Sigmoid colon (tissue), 7 donors: ENCODE measurements around the gene MYO18B. TPM values are rescaled to one million over a fixed set of nuclear protein-coding genes. Genes with fewer than 3 reads are reported as not detected.

Source experiments
- DNase-seq: peaks from one replicate; pipeline ENCODE4 v3.0.0-alpha.2; 2019
- H3K27ac ChIP-seq, 4 donors: fragments of 200-600 bp; sonication (generic); one replicate each; pipeline ENCODE4 v1.5.1; 2016 to 2019; ENCODE audit warnings: mild to moderate bottlenecking in 1 of 4
- H3K27me3 ChIP-seq, 3 donors: fragments of 200-600 bp; sonication (generic); one replicate each; pipeline ENCODE4 v1.5.1; 2019; ENCODE audit warnings: mild to moderate bottlenecking in 1 of 3
- H3K36me3 ChIP-seq, 4 donors: fragments of 200-600 bp; sonication (generic); one replicate each; pipeline ENCODE4 v1.5.1; 2016 to 2019
- H3K4me1 ChIP-seq, 4 donors: fragments of 200-600 bp; sonication (generic); one replicate each; pipeline ENCODE4 v1.5.1; 2017 to 2019
- H3K4me3 ChIP-seq, 4 donors: fragments of 200-600 bp; sonication (generic); one replicate each; pipeline ENCODE4 v1.5.1; 2017 to 2019; ENCODE audit warnings: mild to moderate bottlenecking in 2 of 4, moderate library complexity in 1 of 4
- H3K9me3 ChIP-seq, 4 donors: fragments of 200-600 bp in 3 of 4; sonication (generic) in 3 of 4; one replicate each; pipeline versions ENCODE4 v1.5.1 to v1.6.1; 2013 to 2019
- EP300 ChIP-seq, 4 donors: sonication (generic); formaldehyde crosslinking; IDR thresholded peaks; one replicate each; pipeline ENCODE4 v1.6.1; 2017; ENCODE audit warnings: antibody characterized with exemption in 4 of 4
- POLR2A ChIP-seq, 2 donors: fragments of 450-650 bp; IDR thresholded peaks; one replicate each; pipeline ENCODE4 v1.6.1; 2016; ENCODE audit warnings: antibody characterized with exemption in 2 of 2, mild to moderate bottlenecking in 2 of 2, moderate library complexity in 2 of 2
- POLR2AphosphoS5 ChIP-seq, 4 donors: sonication (generic); formaldehyde crosslinking; IDR thresholded peaks; one replicate each; pipeline ENCODE4 v1.6.1; 2017; ENCODE audit warnings: antibody characterized with exemption in 4 of 4
- WGBS, 2 donors: extraction: QIAGEN DNeasy Blood & Tissue Kit; methylation state at CpG; one replicate each; pipeline ENCODE4 v1.1.7; 2013; 5-methylcytosine and 5-hydroxymethylcytosine counted together
- intact Hi-C: fragments of 100-400 bp; cut with DNase I; formaldehyde crosslinking; loops from one replicate; pipeline ENCODE4 v1.15.1; 2023
- polyA plus RNA-seq, 3 donors: library from polyadenylated mRNA; stranded (reverse); fragments of 200-250 nt; gene quantifications; one replicate each; pipeline ENCODE4 v1.2.3, GENCODE V29; 2013
- total RNA-seq, 4 donors: library from RNA; depleted of rRNA; stranded (reverse); fragments of >200 nt; gene quantifications; one replicate each; pipeline ENCODE4 v1.1.0, GENCODE V29; 2016
- TF ChIP-seq, protein P1 (sequence below), 4 experiments: fragments of 450-650 bp in 3 of 4; fragments of 200-600 bp in 1 of 4; IDR thresholded peaks; one replicate each; pipeline ENCODE4 v1.5.1; 2016 to 2019; ENCODE audit warnings: antibody characterized with exemption in 4 of 4, mild to moderate bottlenecking in 3 of 4, moderate library complexity in 2 of 4
- donor health status: healthy with polysubstance abuse.
- donor health status: Bipolar disorder and iron deficiency.
- donor health status: healthy.

MYO18B gene
- total and polyA plus RNA-seq, 7 donors, result under 0.01 to 0.60 (median 0.30) TPM; not detected in 3

DNA sequence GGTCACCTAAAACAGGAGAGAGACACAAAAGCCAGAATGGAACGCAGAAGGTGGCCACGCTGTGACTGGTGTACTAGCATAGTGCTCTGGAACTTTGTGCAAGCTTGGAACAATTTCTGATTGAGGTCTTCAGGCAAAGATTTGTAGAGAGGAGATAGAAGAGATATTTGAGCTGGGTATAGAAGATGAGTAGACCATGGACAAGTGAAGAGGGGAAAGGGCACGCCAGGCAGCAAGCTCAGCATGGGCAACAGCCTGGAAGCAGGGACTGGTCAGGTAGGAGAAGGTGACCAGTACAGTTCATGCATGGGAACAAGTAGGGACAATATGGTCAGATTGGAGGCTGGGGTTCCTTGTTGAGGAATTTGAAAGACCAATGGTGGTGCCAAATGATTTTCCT, 24.4 kb downstream of the MYO18B start:
- peaks cover 0 to 12% (median 4%) of the 10 kb centered on the region in 4 donors for H3K9me3 ChIP-seq
- H3K27ac ChIP-seq, result no peak overlapping the region
- 91 to 93% methylated on average over 3 of the region's 3 CpGs for WGBS, 2 donors
- intact Hi-C loops, result no loop called here
- H3K4me1 ChIP-seq, result no peaks in the 10 kb centered on the region
- H3K4me3 ChIP-seq, result no peak overlapping the region
- no peaks in the 10 kb centered on the region for H3K36me3 ChIP-seq
- H3K27me3 ChIP-seq, result no peaks in the 10 kb centered on the region
- TF ChIP-seq POLR2AphosphoS5 (IDR thresholded peaks at IDR 0.05), result no peak
- TF ChIP-seq POLR2A (IDR thresholded peaks at IDR 0.05), result no peak
- no peak for TF ChIP-seq EP300 (IDR thresholded peaks at IDR 0.05)
- TF ChIP-seq, protein P1, sequence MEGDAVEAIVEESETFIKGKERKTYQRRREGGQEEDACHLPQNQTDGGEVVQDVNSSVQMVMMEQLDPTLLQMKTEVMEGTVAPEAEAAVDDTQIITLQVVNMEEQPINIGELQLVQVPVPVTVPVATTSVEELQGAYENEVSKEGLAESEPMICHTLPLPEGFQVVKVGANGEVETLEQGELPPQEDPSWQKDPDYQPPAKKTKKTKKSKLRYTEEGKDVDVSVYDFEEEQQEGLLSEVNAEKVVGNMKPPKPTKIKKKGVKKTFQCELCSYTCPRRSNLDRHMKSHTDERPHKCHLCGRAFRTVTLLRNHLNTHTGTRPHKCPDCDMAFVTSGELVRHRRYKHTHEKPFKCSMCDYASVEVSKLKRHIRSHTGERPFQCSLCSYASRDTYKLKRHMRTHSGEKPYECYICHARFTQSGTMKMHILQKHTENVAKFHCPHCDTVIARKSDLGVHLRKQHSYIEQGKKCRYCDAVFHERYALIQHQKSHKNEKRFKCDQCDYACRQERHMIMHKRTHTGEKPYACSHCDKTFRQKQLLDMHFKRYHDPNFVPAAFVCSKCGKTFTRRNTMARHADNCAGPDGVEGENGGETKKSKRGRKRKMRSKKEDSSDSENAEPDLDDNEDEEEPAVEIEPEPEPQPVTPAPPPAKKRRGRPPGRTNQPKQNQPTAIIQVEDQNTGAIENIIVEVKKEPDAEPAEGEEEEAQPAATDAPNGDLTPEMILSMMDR (IDR thresholded peaks at IDR 0.05), result no peak
- no peak for DNase-seq

DNA sequence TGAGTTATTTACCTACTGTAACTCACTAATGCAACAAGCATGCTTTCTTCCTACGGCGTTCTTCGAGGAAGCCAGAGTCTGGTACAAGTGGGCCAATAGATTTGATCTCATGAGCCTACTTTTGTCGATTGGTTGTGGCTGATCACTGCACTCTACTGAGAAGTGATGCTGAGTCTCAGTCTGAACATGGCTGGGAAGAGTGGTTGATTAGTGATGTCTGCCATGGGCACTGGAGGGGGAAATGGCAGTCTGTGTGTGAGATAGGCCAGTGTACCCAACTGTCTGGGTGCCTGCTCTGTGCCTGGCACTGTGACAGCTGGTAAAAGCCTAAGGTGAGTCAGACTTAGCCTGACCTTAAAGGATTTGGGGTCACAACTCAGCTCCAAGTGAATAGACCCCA, 28.3 kb downstream of the MYO18B start:
- intact Hi-C loops, result loop anchor here (5.0 to 10.0 kb wide), 4 partner anchors 206 to 566 kb away; partner anchors contain the start of gene GRK3
- 89 to 95% methylated on average over 4 of the region's 4 CpGs for WGBS, 2 donors
- TF ChIP-seq, protein P1 (IDR thresholded peaks at IDR 0.05), result no peak
- no peak for TF ChIP-seq EP300 (IDR thresholded peaks at IDR 0.05)
- no peak for TF ChIP-seq POLR2A (IDR thresholded peaks at IDR 0.05)
- TF ChIP-seq POLR2AphosphoS5 (IDR thresholded peaks at IDR 0.05), result no peak
- no peak for DNase-seq
- Histone ChIP-seq H3K27me3 (no peaks in the 10 kb centered on the region), H3K36me3 (no peaks in the 10 kb centered on the region), H3K4me1 (no peaks in the 10 kb centered on the region), H3K4me3 (no peak overlapping the region), H3K9me3 (peaks cover 0 to 12% (median 4%) of the 10 kb centered on the region in 4 donors), H3K27ac (no peak overlapping the region)

DNA sequence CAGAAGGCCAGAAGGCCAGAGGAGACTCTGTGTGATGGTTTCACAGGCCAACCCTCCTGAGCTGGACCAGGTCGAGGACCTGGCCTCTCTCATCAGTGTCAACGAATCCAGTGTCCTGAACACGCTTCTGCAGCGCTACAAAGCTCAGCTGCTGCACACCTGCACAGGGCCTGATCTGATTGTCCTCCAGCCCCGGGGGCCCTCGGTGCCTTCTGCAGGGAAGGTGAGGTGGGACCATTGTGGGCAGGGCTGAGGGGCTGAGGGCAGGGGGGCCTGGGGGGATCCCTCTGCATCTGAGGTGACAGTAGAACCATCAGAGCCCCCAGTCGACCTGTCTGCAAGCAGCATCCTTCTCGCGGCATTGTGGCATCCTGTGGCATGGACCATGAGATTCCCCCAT, 30.3 kb downstream of the MYO18B start:
- no peak overlapping the region for H3K4me3 ChIP-seq
- 65 to 70% methylated on average over 9 of the region's 9 CpGs for WGBS, 2 donors
- DNase-seq, result no peak
- H3K27ac ChIP-seq, result no peak overlapping the region
- intact Hi-C loops, result loop anchor here (5.0 to 10.0 kb wide), 4 partner anchors 207 to 567 kb away; partner anchors contain the start of gene GRK3
- H3K36me3 ChIP-seq, result no peaks in the 10 kb centered on the region
- no peaks in the 10 kb centered on the region for H3K27me3 ChIP-seq
- H3K9me3 ChIP-seq, result no peaks in the 10 kb centered on the region
- no peaks in the 10 kb centered on the region for H3K4me1 ChIP-seq
- TF ChIP-seq EP300 (IDR thresholded peaks at IDR 0.05), result no peak
- TF ChIP-seq POLR2AphosphoS5 (IDR thresholded peaks at IDR 0.05), result no peak
- TF ChIP-seq, protein P1 (IDR thresholded peaks at IDR 0.05), result no peak
- no peak for TF ChIP-seq POLR2A (IDR thresholded peaks at IDR 0.05)

DNA sequence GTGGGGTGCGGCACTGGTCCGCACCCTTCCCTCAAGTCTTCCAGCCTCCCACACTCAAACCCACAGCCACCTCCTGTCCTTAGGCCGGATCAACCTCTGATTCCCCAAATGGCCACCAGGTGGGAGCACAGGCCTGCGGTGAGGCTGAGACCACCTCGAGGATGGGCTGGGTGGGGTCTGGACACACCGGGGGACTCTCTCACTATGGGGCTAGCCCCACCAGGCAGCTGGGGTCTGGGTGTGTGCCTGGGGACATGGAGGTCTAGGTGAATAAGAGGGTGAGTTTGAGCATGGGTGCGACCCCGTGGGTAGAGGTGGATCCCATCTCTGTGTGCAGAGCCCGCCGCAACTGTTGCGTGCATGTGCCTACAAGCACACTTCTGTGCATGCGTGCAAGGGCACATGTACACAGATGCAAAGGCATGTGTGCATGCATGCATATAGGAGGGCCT, 32.6 kb downstream of the MYO18B start:
- H3K4me1 ChIP-seq, result peaks cover 0 to 2% (median 0%) of the 10 kb centered on the region in 4 donors
- TF ChIP-seq, protein P1 (IDR thresholded peaks at IDR 0.05), result peak in 1 of 4 experiments; percentile 43
- TF ChIP-seq POLR2A (IDR thresholded peaks at IDR 0.05), result no peak
- H3K27ac ChIP-seq, result no peak overlapping the region
- H3K27me3 ChIP-seq, result no peaks in the 10 kb centered on the region
- no peak for DNase-seq
- intact Hi-C loops, result loop anchor here (5.0 to 10.0 kb wide), 4 partner anchors 210 to 570 kb away; partner anchors contain the start of gene GRK3
- H3K9me3 ChIP-seq, result no peaks in the 10 kb centered on the region
- no peak overlapping the region for H3K4me3 ChIP-seq
- WGBS, 2 donors, result 67 to 68% methylated on average over 12 of the region's 12 CpGs
- H3K36me3 ChIP-seq, result no peaks in the 10 kb centered on the region

DNA sequence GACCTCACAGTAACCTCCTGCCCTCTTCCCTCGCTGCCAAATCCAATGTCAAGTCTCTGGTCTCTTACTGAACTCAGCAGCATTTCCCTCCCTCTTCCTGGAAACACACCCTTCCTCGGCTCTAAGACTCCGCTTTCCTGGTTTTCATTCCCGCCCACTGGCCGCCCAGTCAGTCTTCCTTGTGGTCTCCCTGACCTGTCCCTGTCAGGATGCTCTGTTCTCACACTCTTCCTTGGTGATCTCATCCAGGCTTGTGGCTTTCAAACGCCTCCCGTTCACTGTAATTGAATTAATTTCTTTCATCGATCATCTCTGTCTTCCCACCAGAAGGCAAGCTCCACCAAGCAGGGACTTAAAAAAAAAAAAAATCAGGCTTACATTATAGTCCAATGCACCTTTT, 33.5 kb downstream of the MYO18B start:
- no peak for TF ChIP-seq POLR2A (IDR thresholded peaks at IDR 0.05)
- no peak for TF ChIP-seq POLR2AphosphoS5 (IDR thresholded peaks at IDR 0.05)
- TF ChIP-seq, protein P1 (IDR thresholded peaks at IDR 0.05), result no peak
- no peak for TF ChIP-seq EP300 (IDR thresholded peaks at IDR 0.05)
- DNase-seq, result no peak
- intact Hi-C loops, result loop anchor here (10.0 kb wide), 2 partner anchors 211 to 571 kb away; partner anchors contain the start of gene GRK3
- Histone ChIP-seq H3K36me3 (no peaks in the 10 kb centered on the region), H3K4me3 (no peak overlapping the region), H3K27ac (no peak overlapping the region), H3K27me3 (no peaks in the 10 kb centered on the region), H3K9me3 (no peaks in the 10 kb centered on the region), H3K4me1 (peaks cover 0 to 10% (median 9%) of the 10 kb centered on the region in 4 donors)
- WGBS, 2 donors, result 60 to 63% methylated on average over 8 of the region's 8 CpGs
